Caco-2 (cell line): Measurements from ENCODE around the gene WDR48. TPM values are rescaled to one million over a fixed set of nuclear protein-coding genes. Genes with fewer than 3 reads are reported as not detected.

Experiments
- BruUV-seq: library from RNA; stranded (reverse); fragments of 400-500 nt; replicated peaks from 2 replicates; lab custom pipeline; 2021; lab: Mats Ljungman, UMichigan
- CTCF ChIA-PET: fragments of 300-600 bp; sonication (Branson Sonifier 250); formaldehyde crosslinking; loops from one replicate; lab custom pipeline; 2022; ENCODE audit warnings: antibody characterized with exemption; lab: Charles Lee
- POLR2A ChIA-PET: fragments of 300-600 bp; sonication (Branson Sonifier 250); formaldehyde crosslinking; loops from one replicate; lab custom pipeline; 2022; ENCODE audit warnings: antibody characterized with exemption; lab: Charles Lee
- DNase-seq, 2 experiments: peaks; one replicate each; pipeline versions ENCODE4 v3.0.0 to v3.0.0-alpha.2; 2020 to 2022
- H3K27me3 ChIP-seq: replicated peaks from 2 replicates; pipeline ENCODE4 v1.6.0; 2011; ENCODE audit warnings: low read length; ENCODE audit not compliant: control insufficient read depth, insufficient read depth
- H3K36me3 ChIP-seq: 2 replicates; pipeline ENCODE4 v1.5.1; 2011; ENCODE audit warnings: low read length; ENCODE audit not compliant: control insufficient read depth, insufficient read depth
- H3K4me1 ChIP-seq: fragments of 250-450 bp; sonication (Bioruptor Pico); 2 replicates; pipeline ENCODE4 v1.5.1; 2020; ENCODE audit warnings: mild to moderate bottlenecking
- H3K4me3 ChIP-seq: 2 replicates; pipeline ENCODE4 v1.5.1; 2011; ENCODE audit warnings: low read depth, mild to moderate bottlenecking, control low read depth, low read length
- H3K9me3 ChIP-seq: fragments of 250-450 bp; sonication (Bioruptor Pico); 2 replicates; pipeline ENCODE4 v1.5.1; 2020; ENCODE audit warnings: mild to moderate bottlenecking, moderate library complexity
- H3K27ac Mint-ChIP-seq: one replicate; pipeline ENCODE4 v1.8.0; 2022; ENCODE audit warnings: mixed read lengths; ENCODE audit not compliant: unreplicated experiment
- H3K27me3 Mint-ChIP-seq: one replicate; pipeline ENCODE4 v1.8.0; 2022; ENCODE audit warnings: mixed read lengths; ENCODE audit not compliant: insufficient read depth, unreplicated experiment
- H3K36me3 Mint-ChIP-seq: one replicate; pipeline ENCODE4 v1.8.0; 2022; ENCODE audit warnings: mild to moderate bottlenecking, mixed read lengths; ENCODE audit not compliant: insufficient read depth, unreplicated experiment
- H3K4me1 Mint-ChIP-seq: one replicate; pipeline ENCODE4 v1.8.0; 2022; ENCODE audit warnings: low read depth, mixed read lengths; ENCODE audit not compliant: unreplicated experiment
- H3K4me3 Mint-ChIP-seq: one replicate; pipeline ENCODE4 v1.8.0; 2022; ENCODE audit warnings: mild to moderate bottlenecking, moderate library complexity, mixed read lengths; ENCODE audit not compliant: unreplicated experiment
- H3K9me3 Mint-ChIP-seq: one replicate; pipeline ENCODE4 v1.8.0; 2022; ENCODE audit warnings: mixed read lengths; ENCODE audit not compliant: unreplicated experiment
- CTCF ChIP-seq, 2 experiments: fragments of 200-600 bp in 1 of 2; IDR thresholded peaks; 1 replicate in 1 of 2; 2 replicates in 1 of 2; pipeline versions ENCODE4 v1.5.1 to v1.8.0; 2011 to 2022; ENCODE audit warnings: antibody characterized with exemption in 1 of 2, control low read depth in 1 of 2, inconsistent platforms in 1 of 2, low read depth in 1 of 2, low read length in 1 of 2, mild to moderate bottlenecking in 1 of 2, moderate library complexity in 1 of 2; ENCODE audit not compliant: insufficient read depth in 1 of 2, severe bottlenecking in 1 of 2, unreplicated experiment in 1 of 2
- intact Hi-C: fragments of 100-400 bp; cut with micrococcal nuclease; formaldehyde crosslinking; loops from one replicate; pipeline ENCODE4 v1.10.0; 2022; ENCODE audit not compliant: unreplicated experiment
- total RNA-seq: library from RNA; stranded (reverse); gene quantifications from 2 replicates; pipeline ENCODE4 v1.2.3, GENCODE V29; 2022

Gene WDR48
- total RNA-seq, 1 experiment from 2014 or later = 27.6 TPM

GRCh38 chr3:39106851-39107387 lies 55.1 kb downstream of the WDR48 start:
- Histone ChIP-seq H3K27me3 (no peaks in the 10 kb centered on the region), H3K4me1 (peaks cover 8% of the 10 kb centered on the region; the same call in 1 of the 2 replicates), H3K4me3 (peak overlapping the region; percentile 98), H3K36me3 (peaks cover 2% of the 10 kb centered on the region; the same call in 1 of the 2 replicates), H3K9me3 (no peaks in the 10 kb centered on the region)
- ChIA-PET CTCF (interaction anchor here (1.0 to 2.0 kb wide), 4 partner anchors 19 to 181 kb away, joined by 3 to 12 read pairs (median 4); no protein-coding TSS in a partner anchor), POLR2A (no interaction called here)
- Mint-ChIP-seq H3K4me3 (peak overlapping the region; percentile 84), H3K27me3 (no peaks in the 10 kb centered on the region), H3K9me3 (no peaks in the 10 kb centered on the region), H3K4me1 (peaks cover 22% of the 10 kb centered on the region), H3K36me3 (peaks cover 16% of the 10 kb centered on the region), H3K27ac (peak overlapping the region; percentile 89)
- intact Hi-C loops = no loop called here
- no TSS peak for BruUV-seq
- TF ChIP-seq CTCF (IDR thresholded peaks at IDR 0.05; ENCODE audit: insufficient read depth in 1 of 2, low read depth in 1 of 2, low read length in 1 of 2, severe bottlenecking in 1 of 2, unreplicated experiment in 1 of 2) = no peak
- peak; percentile 59 to 70 for DNase-seq

GRCh38 chr3:39107388-39108199 lies 55.8 kb downstream of the WDR48 start, which contains the start of the genes GORASP1 and TTC21A:
TSS of gene GORASP1 (minus strand) at chr3:39107627. CDS start at chr3:39107541, 86 bp downstream.
TSS of gene TTC21A (plus strand) at chr3:39107680. CDS start at chr3:39107838, 158 bp downstream.
- peak within 1 kb of the TSS; percentile 98 for H3K4me3 ChIP-seq
- BruUV-seq = no TSS peak
- H3K4me1 Mint-ChIP-seq = peaks cover 22% of the 10 kb centered on the region
- peaks cover under 1% of the 10 kb centered on the region; the same call in 1 of the 2 replicates for H3K36me3 ChIP-seq
- ChIA-PET CTCF (interaction anchor here (0.7 to 2.0 kb wide), 5 partner anchors 10 to 181 kb away, joined by 3 to 12 read pairs (median 3); no protein-coding TSS in a partner anchor), POLR2A (interaction anchor here (0.6 to 1.1 kb wide), 4 partner anchors 10 to 347 kb away, joined by 3 to 6 read pairs (median 4); no protein-coding TSS in a partner anchor)
- no peaks in the 10 kb centered on the region for H3K9me3 Mint-ChIP-seq
- H3K36me3 Mint-ChIP-seq = peaks cover 12% of the 10 kb centered on the region
- no peaks in the 10 kb centered on the region for H3K27me3 ChIP-seq
- H3K9me3 ChIP-seq = no peaks in the 10 kb centered on the region
- H3K27ac Mint-ChIP-seq = peak within 1 kb of the TSS; percentile 89
- H3K27me3 Mint-ChIP-seq = no peaks in the 10 kb centered on the region
- intact Hi-C loops = no loop called here
- TF ChIP-seq CTCF (IDR thresholded peaks at IDR 0.05; ENCODE audit: insufficient read depth in 1 of 2, low read depth in 1 of 2, low read length in 1 of 2, severe bottlenecking in 1 of 2, unreplicated experiment in 1 of 2) = no peak
- H3K4me3 Mint-ChIP-seq = peak within 1 kb of the TSS; percentile 84
- peak; percentile 81 to 86 for DNase-seq
- peaks cover 8% of the 10 kb centered on the region; the same call in 1 of the 2 replicates for H3K4me1 ChIP-seq

- Mint-ChIP-seq H3K4me1 (peaks cover 22% of the 10 kb centered on the region), H3K27me3 (no peaks in the 10 kb centered on the region), H3K9me3 (no peaks in the 10 kb centered on the region), H3K4me3 (peak overlapping the region; percentile 84), H3K27ac (peak overlapping the region; percentile 89), H3K36me3 (peaks cover 10% of the 10 kb centered on the region)
- ChIA-PET CTCF (interaction anchor here (1.0 to 2.0 kb wide), 4 partner anchors 17 to 180 kb away, joined by 3 to 12 read pairs (median 4); no protein-coding TSS in a partner anchor), POLR2A (interaction anchor here (0.6 to 1.1 kb wide), 4 partner anchors 9 to 346 kb away, joined by 3 to 6 read pairs (median 4); no protein-coding TSS in a partner anchor)
- TSS peak; percentile 45 for BruUV-seq
- Histone ChIP-seq H3K36me3 (no peaks in the 10 kb centered on the region), H3K4me3 (peak overlapping the region; percentile 98), H3K9me3 (no peaks in the 10 kb centered on the region), H3K4me1 (peaks cover 8% of the 10 kb centered on the region; the same call in 1 of the 2 replicates), H3K27me3 (no peaks in the 10 kb centered on the region)
- TF ChIP-seq CTCF (IDR thresholded peaks at IDR 0.05; ENCODE audit: insufficient read depth in 1 of 2, low read depth in 1 of 2, low read length in 1 of 2, severe bottlenecking in 1 of 2, unreplicated experiment in 1 of 2) = no peak
- DNase-seq = no peak
- intact Hi-C loops = no loop called here
These were observed 56.4 kb downstream of the WDR48 start for GRCh38 chr3:39108200-39108710.
